A549 (cell line): Measurements from ENCODE around the gene CCDC121. TPM values are rescaled to one million over a fixed set of nuclear protein-coding genes. Genes with fewer than 3 reads are reported as not detected.

Experiments
- ATAC-seq, 2 experiments: fragments of 200-7000 bp in 1 of 2; fragments of >200 bp in 1 of 2; cut with Nextera tagmentation in 1 of 2; cut with Tn5 transposase in 1 of 2; 3 replicates each; pipeline versions ENCODE4 v1.8.0 to v1.9.1; 2018 to 2020; ENCODE audit warnings: mild to moderate bottlenecking in 1 of 2, moderate library complexity in 1 of 2
- CTCF ChIA-PET: fragments of 300-600 bp; sonication (Branson Sonifier 250); formaldehyde crosslinking; extraction: SDS; loops from one replicate; lab custom pipeline; 2021; ENCODE audit warnings: antibody characterized with exemption, inconsistent platforms; lab: Yijun Ruan, JAX
- POLR2A ChIA-PET: fragments of 350-600 bp; formaldehyde crosslinking; extraction: SDS; loops from one replicate; lab custom pipeline; 2021; ENCODE audit warnings: antibody characterized with exemption, inconsistent platforms; lab: Yijun Ruan, JAX
- DNase-seq, 2 experiments: peaks; one replicate each; pipeline versions ENCODE4 v3.0.0 to v3.0.0-alpha.2; 2011 to 2016; ENCODE audit warnings: low read depth in 1 of 2, low spot score in 1 of 2
- FAIRE-seq: peaks from 2 replicates; lab custom pipeline; 2011; peaks lifted over from hg19 to GRCh38; lab: Jason Lieb, UNC
- H3K27ac ChIP-seq, 2 experiments: fragments of >200 bp; sonication (Bioruptor Twin); formaldehyde crosslinking; 3 replicates each; pipeline ENCODE4 v1.5.1; 2016 to 2017
- H3K4me1 ChIP-seq: fragments of >200 bp; sonication (Bioruptor Twin); formaldehyde crosslinking; 3 replicates; pipeline ENCODE4 v1.6.1; 2016
- H3K4me2 ChIP-seq: fragments of >200 bp; sonication (Bioruptor Twin); formaldehyde crosslinking; 3 replicates; pipeline ENCODE4 v1.6.1; 2016
- H3K4me3 ChIP-seq: fragments of >200 bp; sonication (Bioruptor Twin); formaldehyde crosslinking; 3 replicates; pipeline ENCODE4 v1.5.1; 2016
- H3K9me3 ChIP-seq: fragments of >200 bp; sonication (Bioruptor Twin); formaldehyde crosslinking; 3 replicates; pipeline ENCODE4 v1.6.1; 2016
- ATOH8 ChIP-seq: fragments of 250-450 bp; sonication (Bioruptor Pico); IDR thresholded peaks from 2 replicates; pipeline ENCODE4 v1.5.0; 2020; ENCODE audit warnings: low read depth, mild to moderate bottlenecking, moderate library complexity
- CEBPB ChIP-seq, 2 experiments: fragments of >200 bp in 1 of 2; sonication (Bioruptor Twin) in 1 of 2; formaldehyde crosslinking in 1 of 2; IDR thresholded peaks; 2 replicates each; pipeline ENCODE4 v1.6.1; 2012 to 2016
- EHF ChIP-seq: fragments of 250-450 bp; sonication (Bioruptor Pico); IDR thresholded peaks from 2 replicates; pipeline ENCODE4 v1.5.0; 2020; ENCODE audit warnings: mild to moderate bottlenecking
- EP300 ChIP-seq, 2 experiments: fragments of >200 bp; sonication (Bioruptor Twin); formaldehyde crosslinking; IDR thresholded peaks; 2 replicates in 1 of 2; 3 replicates in 1 of 2; pipeline ENCODE4 v1.6.1; 2016 to 2017
- FOXS1 ChIP-seq: fragments of 250-450 bp; sonication (Bioruptor Pico); IDR thresholded peaks from 2 replicates; pipeline ENCODE4 v1.5.0; 2020; ENCODE audit warnings: mild to moderate bottlenecking, moderate library complexity
- GATA3 ChIP-seq: IDR thresholded peaks from 2 replicates; pipeline ENCODE4 v1.6.1; 2012; ENCODE audit warnings: borderline replicate concordance
- HOXB5 ChIP-seq: fragments of 250-450 bp; sonication (Bioruptor Pico); IDR thresholded peaks from 2 replicates; pipeline ENCODE4 v1.5.0; 2020; ENCODE audit warnings: mild to moderate bottlenecking, moderate library complexity
- JUNB ChIP-seq: fragments of >200 bp; sonication (Bioruptor Twin); formaldehyde crosslinking; IDR thresholded peaks from 2 replicates; pipeline ENCODE4 v1.6.1; 2016
- KDM1A ChIP-seq: fragments of 200-600 bp; sonication (generic); IDR thresholded peaks from 2 replicates; pipeline ENCODE4 v1.6.1; 2016; ENCODE audit warnings: low read depth, mild to moderate bottlenecking
- MAFK ChIP-seq: fragments of 450-650 bp; IDR thresholded peaks from 2 replicates; pipeline ENCODE4 v1.6.1; 2014; ENCODE audit not compliant: partially characterized antibody
- MYC ChIP-seq: IDR thresholded peaks from 2 replicates; pipeline ENCODE4 v1.6.1; 2012; ENCODE audit warnings: mild to moderate bottlenecking, inconsistent platforms, low read length, improper control_type of control experiment, borderline replicate concordance
- PBX3 ChIP-seq: IDR thresholded peaks from 2 replicates; pipeline ENCODE4 v1.6.1; 2012
- PHF8 ChIP-seq: fragments of 200-600 bp; sonication (generic); IDR thresholded peaks from 2 replicates; pipeline ENCODE4 v1.6.1; 2016; ENCODE audit warnings: low read depth, mild to moderate bottlenecking, antibody characterized with exemption, moderate library complexity, borderline replicate concordance
- POLR2A ChIP-seq: IDR thresholded peaks from 2 replicates; pipeline ENCODE4 v1.6.1; 2012; ENCODE audit warnings: mild to moderate bottlenecking, low read length
- POLR2AphosphoS2 ChIP-seq: conservative IDR thresholded peaks from 2 replicates; pipeline ENCODE4 v1.6.1; 2012; ENCODE audit warnings: low read length, improper control_type of control experiment, inconsistent platforms
- RAD21 ChIP-seq, 2 experiments: fragments of >200 bp in 1 of 2; sonication (Bioruptor Twin) in 1 of 2; formaldehyde crosslinking in 1 of 2; IDR thresholded peaks in 1 of 2; conservative IDR thresholded peaks in 1 of 2; 2 replicates in 1 of 2; 3 replicates in 1 of 2; pipeline ENCODE4 v1.6.1; 2012 to 2018; ENCODE audit warnings: inconsistent platforms in 1 of 2
- RARB ChIP-seq: fragments of 250-450 bp; sonication (Bioruptor Pico); IDR thresholded peaks from 2 replicates; pipeline ENCODE4 v1.8.0; 2021; ENCODE audit warnings: mild to moderate bottlenecking, moderate library complexity
- REST ChIP-seq: fragments of 200-600 bp; sonication (generic); IDR thresholded peaks from 2 replicates; pipeline ENCODE4 v1.6.1; 2016; ENCODE audit warnings: antibody characterized with exemption, mild to moderate bottlenecking, moderate library complexity
- ZFP36 ChIP-seq: fragments of 450-650 bp; IDR thresholded peaks from 2 replicates; pipeline ENCODE4 v1.6.1; 2014; ENCODE audit warnings: borderline replicate concordance; ENCODE audit not compliant: partially characterized antibody
- ZNF302 ChIP-seq: fragments of 250-450 bp; sonication (Bioruptor Pico); IDR thresholded peaks from 2 replicates; pipeline ENCODE4 v1.9.0; 2021; ENCODE audit warnings: inconsistent platforms, mild to moderate bottlenecking, moderate library complexity
- ZSCAN20 ChIP-seq: fragments of 250-450 bp; sonication (Bioruptor Pico); IDR thresholded peaks from 2 replicates; pipeline ENCODE4 v1.8.0; 2022; ENCODE audit warnings: mild to moderate bottlenecking, moderate library complexity
- WGBS: methylation state at CpG from one replicate; pipeline ENCODE4 v1.1.6; 2017; ENCODE audit errors: missing lambda C conversion rate; 5-methylcytosine and 5-hydroxymethylcytosine counted together
- polyA plus RNA-seq, 4 experiments: library from polyadenylated mRNA; depleted of rRNA in 3 of 4; stranded (reverse); fragments of >200 nt; fragmentation: RNase III in 1 of 4; extraction: RNeasy Plus Mini Kit Qiagen cat#74134 plus additional on column Dnase treatment in 1 of 4; gene quantifications; 2 replicates in 3 of 4; 3 replicates in 1 of 4; pipeline ENCODE4 v1.2.3, GENCODE V29; 2011 to 2017

The CCDC121 gene
- polyA plus RNA-seq, 2 of the 4 experiments (the other 2 are of a cell fraction) = 5.2 to 7.8 TPM

DNA sequence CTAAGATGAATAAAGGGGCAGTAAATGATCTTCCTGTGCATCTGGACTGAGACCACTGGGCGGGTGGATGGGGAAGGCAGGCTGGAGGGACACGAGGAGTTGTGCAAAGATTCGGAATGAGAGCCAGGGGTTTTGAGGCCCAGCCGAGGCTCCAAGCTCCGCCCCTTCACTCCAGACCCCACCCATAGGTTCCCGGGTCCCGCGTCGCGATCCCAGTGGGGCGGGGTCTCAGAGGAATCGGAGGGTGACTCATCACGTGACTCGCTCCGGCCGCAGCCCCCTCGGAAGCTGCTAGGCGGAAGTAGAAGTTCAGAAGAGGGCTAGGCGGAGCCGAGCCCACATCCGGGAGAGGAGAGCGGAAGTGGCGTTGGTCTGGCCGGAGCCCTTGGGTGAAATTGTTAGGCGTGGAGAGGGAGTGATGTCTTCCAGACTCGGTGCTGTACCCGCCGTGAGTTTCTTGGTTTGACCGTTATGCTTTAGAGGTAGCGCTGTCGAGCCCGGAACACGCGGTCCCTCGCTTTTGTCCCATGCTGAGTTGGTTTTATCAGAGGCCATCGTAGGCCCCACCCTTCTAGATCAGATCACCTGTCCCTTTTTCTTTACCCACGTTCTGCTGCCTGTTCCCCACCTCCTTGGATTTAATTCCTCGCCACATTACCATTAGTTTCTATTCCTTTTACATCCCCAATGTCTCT, 46.0 kb downstream of the CCDC121 start, which contains the start of gene ZNF512 (continued):
- no peak; the same call in 1 of the 2 replicates for TF ChIP-seq FOXS1 (CRISPR knock-in tag)
- TF ChIP-seq MYC = peak; percentile 35; the same call in 1 of the 2 replicates
- no peak for TF ChIP-seq EP300 (IDR thresholded peaks at IDR 0.05)
- TF ChIP-seq EHF = 0 out of 2 replicates have a peak, but pooled peaks have one; percentile 5
- TF ChIP-seq RAD21 (conservative IDR thresholded peaks at IDR 0.05 in 1 of 2, IDR thresholded peaks at IDR 0.05 in 1 of 2) = no peak
- no peak for TF ChIP-seq PBX3
- TF ChIP-seq ZFP36 = no peak
- TF ChIP-seq POLR2A = peak; percentile 69
- TF ChIP-seq REST = no peak
- no peak for TF ChIP-seq JUNB
- TF ChIP-seq GATA3 = no peak
- TF ChIP-seq PHF8 = peak; percentile 98
- no peak for TF ChIP-seq ATOH8 (CRISPR knock-in tag)
- peak; percentile 1 for TF ChIP-seq MAFK
- TF ChIP-seq ZNF302 = no peak
- TF ChIP-seq KDM1A = no peak

DNA sequence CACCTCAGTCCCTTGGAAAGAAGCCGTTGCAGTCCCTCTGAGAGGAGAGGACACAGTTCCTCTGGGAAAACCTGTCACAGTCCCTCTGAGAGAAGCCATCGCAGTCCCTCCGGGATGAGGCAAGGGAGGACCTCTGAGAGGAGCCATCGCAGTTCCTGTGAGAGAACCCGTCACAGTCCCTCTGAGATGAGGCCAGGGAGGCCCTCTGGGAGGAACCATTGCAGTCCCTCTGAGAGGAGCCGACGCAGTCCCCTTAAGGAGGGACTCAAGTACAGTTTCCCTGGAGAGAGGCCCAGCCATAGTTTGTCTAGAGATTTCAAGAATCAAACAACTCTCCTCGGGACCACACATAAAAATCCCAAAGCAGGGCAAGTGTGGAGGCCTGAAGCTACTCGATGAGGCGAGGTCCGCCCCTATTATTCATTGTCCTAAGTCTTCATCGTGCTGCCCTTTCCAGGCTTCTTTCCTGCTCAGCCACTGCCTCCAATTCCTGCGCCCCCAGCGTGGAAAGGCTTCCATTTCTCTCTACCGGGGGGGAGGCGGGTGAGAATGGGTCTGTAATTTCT, 46.6 kb downstream of the CCDC121 start:
- WGBS = 92% methylated on average over 16 of the region's 16 CpGs
- FAIRE-seq (no peak), DNase-seq (no peak), ATAC-seq (no peak; a peak in 1 of 6 replicates)
- peaks cover 46% of the 10 kb centered on the region for H3K9me3 ChIP-seq
- TF ChIP-seq CEBPB (IDR thresholded peaks at IDR 0.05) = 0 out of 4 replicates have a peak, but pooled peaks of 1 of the 2 experiments have one; percentile 5
- TF ChIP-seq HOXB5 (CRISPR knock-in tag) = no peak
- no peak for TF ChIP-seq POLR2AphosphoS2
- TF ChIP-seq RARB (CRISPR knock-in tag) = no peak
- no peak for TF ChIP-seq ZSCAN20 (CRISPR knock-in tag)
- H3K4me2 ChIP-seq = peak overlapping the region; percentile 82
- ChIA-PET CTCF (interaction anchor here (0.5 to 1.5 kb wide), 3 partner anchors 23 to 187 kb away, joined by 3 to 4 read pairs (median 3); no protein-coding TSS in a partner anchor), POLR2A (interaction anchor here (0.7 to 1.5 kb wide), 6 partner anchors 15 to 173 kb away, joined by 3 to 8 read pairs (median 4); partner anchors contain the start of genes NRBP1 and PPM1G)
- H3K4me3 ChIP-seq = peak overlapping the region; percentile 75
- H3K27ac ChIP-seq = peak overlapping the region; percentile 71 to 80
- peaks cover 12% of the 10 kb centered on the region for H3K4me1 ChIP-seq
